Lung (tissue), 12 donors: ENCODE data around the gene IFNLR1. TPM values are rescaled to one million over a fixed set of nuclear protein-coding genes. Genes with fewer than 3 reads are reported as not detected.
"Not testable (repeated sequence)": the region's sequence is repeated elsewhere in the genome, so short reads cannot be mapped to it uniquely, and the experiment has no call there.

ENCODE experiments used
- ATAC-seq: fragments of 200-7000 bp; cut with Tn5 transposase; one replicate; pipeline ENCODE4 v1.9.1; 2020; ENCODE audit warnings: moderate number of reproducible peaks; ENCODE audit not compliant: insufficient read depth, low FRiP score
- DNase-seq, 3 donors: peaks; one replicate each; pipeline ENCODE4 v3.0.0-alpha.2; 2013 to 2017
- H3K27ac ChIP-seq, 2 donors: one replicate each; pipeline ENCODE4 v1.5.1; 2013; ENCODE audit warnings: mild to moderate bottlenecking in 2 of 2, moderate library complexity in 2 of 2, control low read depth in 1 of 2, inconsistent platforms in 1 of 2, low read depth in 1 of 2, low read length in 1 of 2
- H3K27me3 ChIP-seq, 3 donors: one replicate each; pipeline ENCODE4 v1.5.1; 2013; ENCODE audit warnings: low read length in 2 of 3; ENCODE audit not compliant: control insufficient read depth in 3 of 3, insufficient read depth in 3 of 3
- H3K36me3 ChIP-seq, 4 donors: one replicate each; pipeline ENCODE4 v1.5.1; 2013; ENCODE audit warnings: low read length in 4 of 4, mild to moderate bottlenecking in 1 of 4, moderate library complexity in 1 of 4; ENCODE audit not compliant: control insufficient read depth in 4 of 4, insufficient read depth in 4 of 4
- H3K4me1 ChIP-seq, 5 donors: one replicate each; pipeline ENCODE4 v1.5.1; 2013; ENCODE audit warnings: low read length in 5 of 5, mild to moderate bottlenecking in 2 of 5, moderate library complexity in 1 of 5; ENCODE audit not compliant: control insufficient read depth in 5 of 5, insufficient read depth in 5 of 5
- H3K4me3 ChIP-seq: one replicate; pipeline ENCODE4 v1.5.1; 2013; ENCODE audit warnings: mild to moderate bottlenecking, control low read depth, moderate library complexity
- H3K9ac ChIP-seq, 2 donors: one replicate each; pipeline ENCODE4 v1.5.1; 2013; ENCODE audit warnings: low read length in 2 of 2, control low read depth in 1 of 2; ENCODE audit not compliant: insufficient read depth in 1 of 2
- H3K9me3 ChIP-seq, 4 donors: one replicate each; pipeline ENCODE4 v1.5.1; 2013; ENCODE audit warnings: low read length in 3 of 4, mild to moderate bottlenecking in 1 of 4, moderate library complexity in 1 of 4; ENCODE audit not compliant: control insufficient read depth in 4 of 4, insufficient read depth in 3 of 4
- WGBS, 2 donors: extraction: QIAGEN DNeasy Blood & Tissue Kit; methylation state at CpG; one replicate each; pipeline ENCODE4 v1.1.7; 2013; 5-methylcytosine and 5-hydroxymethylcytosine counted together
- polyA plus RNA-seq, 2 donors: library from polyadenylated mRNA; stranded (reverse); fragments of 200-250 nt; gene quantifications; one replicate each; pipeline ENCODE4 v1.2.1, GENCODE V29; 2013
- total RNA-seq, 2 donors: library from RNA; depleted of rRNA in 1 of 2; stranded (reverse); fragments of >200 nt in 1 of 2; gene quantifications; one replicate each; pipeline ENCODE4 v1.2.1, GENCODE V29; 2014 to 2021
- TF ChIP-seq, protein P1 (sequence below): IDR thresholded peaks from 2 replicates; pipeline ENCODE4 v1.5.1; 2012; ENCODE audit warnings: mild to moderate bottlenecking; ENCODE audit errors: control extremely low read depth, extremely low read depth
- donor health status: control.
- donor health status: control.
- donor health status: Bipolar disorder and iron deficiency.
- donor health status: healthy.
- donor health status: DM: yes; HTN: yes; CAD: no.

Gene IFNLR1
- total and polyA plus RNA-seq, 4 donors: 1.2 to 9.0 (median 2.7) TPM

DNA sequence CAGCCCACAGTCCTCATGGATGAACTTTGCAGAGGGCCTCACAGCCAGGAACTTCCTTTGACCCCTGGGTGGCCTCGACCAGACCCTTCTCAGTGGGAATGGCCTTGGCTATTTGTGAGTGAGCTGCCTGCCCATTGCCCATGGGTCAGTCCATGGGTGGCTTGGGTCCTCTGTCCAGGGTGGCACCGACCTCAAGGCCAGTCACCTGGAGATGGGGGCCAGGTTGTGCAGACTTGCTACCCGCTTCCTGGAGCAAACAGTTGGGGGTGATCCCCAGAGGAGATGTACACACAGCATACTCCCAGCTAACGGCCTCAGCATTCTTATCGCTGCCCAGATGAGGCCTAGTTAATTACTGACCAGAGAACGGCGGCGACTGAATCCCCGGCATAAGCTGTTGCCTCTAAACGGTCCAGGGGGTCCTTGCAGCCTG is 23.1 kb upstream of the IFNLR1 start:
- H3K27ac ChIP-seq: no peak overlapping the region
- H3K27me3 ChIP-seq: peaks cover 0 to 8% (median under 1%) of the 10 kb centered on the region in 3 donors
- TF ChIP-seq, protein P1, sequence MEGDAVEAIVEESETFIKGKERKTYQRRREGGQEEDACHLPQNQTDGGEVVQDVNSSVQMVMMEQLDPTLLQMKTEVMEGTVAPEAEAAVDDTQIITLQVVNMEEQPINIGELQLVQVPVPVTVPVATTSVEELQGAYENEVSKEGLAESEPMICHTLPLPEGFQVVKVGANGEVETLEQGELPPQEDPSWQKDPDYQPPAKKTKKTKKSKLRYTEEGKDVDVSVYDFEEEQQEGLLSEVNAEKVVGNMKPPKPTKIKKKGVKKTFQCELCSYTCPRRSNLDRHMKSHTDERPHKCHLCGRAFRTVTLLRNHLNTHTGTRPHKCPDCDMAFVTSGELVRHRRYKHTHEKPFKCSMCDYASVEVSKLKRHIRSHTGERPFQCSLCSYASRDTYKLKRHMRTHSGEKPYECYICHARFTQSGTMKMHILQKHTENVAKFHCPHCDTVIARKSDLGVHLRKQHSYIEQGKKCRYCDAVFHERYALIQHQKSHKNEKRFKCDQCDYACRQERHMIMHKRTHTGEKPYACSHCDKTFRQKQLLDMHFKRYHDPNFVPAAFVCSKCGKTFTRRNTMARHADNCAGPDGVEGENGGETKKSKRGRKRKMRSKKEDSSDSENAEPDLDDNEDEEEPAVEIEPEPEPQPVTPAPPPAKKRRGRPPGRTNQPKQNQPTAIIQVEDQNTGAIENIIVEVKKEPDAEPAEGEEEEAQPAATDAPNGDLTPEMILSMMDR: no peak
- H3K4me3 ChIP-seq: no peak overlapping the region
- H3K36me3 ChIP-seq: no peaks in the 10 kb centered on the region
- 85 to 89% methylated on average over 10 of the region's 10 CpGs for WGBS, 2 donors
- no peak overlapping the region for H3K9ac ChIP-seq
- peaks cover 0 to 4% (median 0%) of the 10 kb centered on the region in 4 donors for H3K9me3 ChIP-seq
- no peak for ATAC-seq
- DNase-seq: no peak
- H3K4me1 ChIP-seq: peaks cover 0 to 6% (median 0%) of the 10 kb centered on the region in 5 donors

DNA sequence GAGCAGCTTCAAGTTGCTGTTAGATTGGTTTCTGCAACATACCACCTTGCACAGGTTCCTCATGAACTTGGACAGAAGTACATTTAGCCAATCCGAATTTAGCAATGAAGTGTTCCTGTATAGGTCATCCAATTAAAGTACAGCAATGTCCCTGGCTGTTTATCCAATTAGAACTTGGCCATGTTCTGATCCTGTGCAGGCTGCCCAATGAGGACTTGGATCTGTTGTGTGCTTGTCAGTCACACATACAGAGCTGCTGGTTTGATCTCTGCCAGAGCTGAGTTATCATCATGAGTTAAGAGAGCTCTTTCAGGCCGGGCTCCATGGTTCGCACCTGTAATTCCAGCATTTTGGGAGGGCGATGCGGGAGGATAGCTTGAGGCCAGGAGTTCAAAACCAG is 22.0 kb upstream of the IFNLR1 start:
- Histone ChIP-seq H3K36me3 (no peaks in the 10 kb centered on the region), H3K27me3 (peaks cover 0 to 5% (median 0%) of the 10 kb centered on the region in 3 donors), H3K9me3 (peaks cover 0 to 4% (median 0%) of the 10 kb centered on the region in 4 donors), H3K27ac (no peak overlapping the region), H3K4me3 (no peak overlapping the region), H3K4me1 (peaks cover 0 to 6% (median 0%) of the 10 kb centered on the region in 5 donors), H3K9ac (no peak overlapping the region)
- TF ChIP-seq, protein P1: no peak
- 95 to 96% methylated on average over 5 of the region's 5 CpGs for WGBS, 2 donors
- DNase-seq: no peak
- ATAC-seq: no peak

DNA sequence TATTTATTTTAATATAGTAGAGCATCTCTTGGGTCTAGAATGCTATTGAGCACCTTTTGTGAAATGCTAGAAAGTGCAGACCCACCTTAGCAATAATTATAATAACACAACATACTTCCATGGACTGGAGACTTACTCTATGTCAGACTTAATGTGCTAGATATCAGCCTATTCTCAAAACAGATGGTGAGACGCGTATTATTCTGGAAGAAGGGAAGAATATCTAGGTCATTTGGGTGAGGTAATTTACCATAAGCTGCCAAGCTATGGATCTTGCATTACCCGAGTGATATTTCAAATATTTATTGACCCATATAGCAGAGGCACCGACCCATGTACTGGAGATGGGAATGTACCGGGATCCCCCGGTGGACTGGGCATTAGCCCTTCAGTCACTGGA is 20.6 kb upstream of the IFNLR1 start:
- ATAC-seq: no peak
- no peak overlapping the region for H3K27ac ChIP-seq
- TF ChIP-seq, protein P1: no peak

DNA sequence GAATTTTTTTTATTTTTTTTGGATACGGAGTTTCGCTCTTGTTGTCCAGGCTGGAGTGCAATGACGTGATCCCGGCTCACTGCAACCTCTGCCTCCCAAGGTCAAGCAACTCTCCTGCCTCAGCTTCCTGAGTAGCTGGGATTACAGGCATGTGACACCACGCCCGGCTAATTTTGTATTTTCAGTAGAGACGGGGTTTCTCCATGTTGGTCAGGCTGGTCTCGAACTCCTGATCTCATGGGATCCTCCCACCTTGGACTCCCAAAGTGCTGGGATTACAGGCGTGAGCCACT is 20.3 kb upstream of the IFNLR1 start:
- H3K9ac ChIP-seq, ATAC-seq, H3K9me3 ChIP-seq, H3K4me1 ChIP-seq, H3K36me3 ChIP-seq, H3K27ac ChIP-seq, DNase-seq, H3K27me3 ChIP-seq, H3K4me3 ChIP-seq: not testable (repeated sequence)
- 78 to 92% methylated on average over 9 of the region's 9 CpGs for WGBS, 2 donors

More for the DNA sequence above, 20.6 kb upstream of the IFNLR1 start:
- Histone ChIP-seq H3K36me3 (no peaks in the 10 kb centered on the region), H3K9me3 (peaks cover 0 to 4% (median 0%) of the 10 kb centered on the region in 4 donors), H3K4me3 (no peak overlapping the region), H3K4me1 (peaks cover 0 to 6% (median 0%) of the 10 kb centered on the region in 5 donors), H3K27me3 (no peaks in the 10 kb centered on the region), H3K9ac (no peak overlapping the region)
- 94 to 95% methylated on average over 6 of the region's 6 CpGs for WGBS, 2 donors
- no peak for DNase-seq
